Measurements from ENCODE around the gene KIRREL3.

The KIRREL3 gene

DNA sequence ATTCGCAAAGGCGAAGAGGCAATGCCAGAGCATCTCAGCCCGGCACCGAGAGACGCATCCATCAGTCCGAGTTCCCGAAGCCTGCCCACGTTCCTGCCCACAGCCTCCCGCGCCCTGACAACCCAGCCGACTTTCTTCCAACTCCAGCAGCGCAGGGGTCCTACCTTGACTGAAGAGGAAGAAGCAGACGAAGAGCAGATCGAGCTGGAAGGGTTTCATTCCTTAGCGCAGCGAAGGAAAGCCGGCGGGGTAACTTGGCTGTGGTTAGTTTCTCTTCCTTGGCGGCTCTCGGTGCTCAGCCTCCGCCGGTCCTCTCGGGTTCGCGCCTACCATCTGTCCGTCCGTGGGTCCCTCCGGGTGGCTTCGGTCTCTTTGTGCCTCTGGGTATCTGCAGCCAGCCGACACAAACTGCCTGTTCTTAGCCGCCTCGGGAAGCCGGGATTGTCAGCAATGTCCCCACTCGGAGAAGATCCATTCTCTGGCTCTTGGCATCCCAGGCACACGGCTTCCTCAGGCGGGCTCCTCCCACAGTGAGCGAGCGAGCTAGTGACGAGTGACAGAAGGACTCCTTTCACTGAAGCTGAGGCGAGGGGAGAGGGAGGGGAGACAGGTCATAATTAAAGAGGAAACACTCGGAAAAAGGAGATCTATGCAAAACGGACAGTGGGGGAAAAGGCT lies at the start of gene KIRREL3:
KIRREL3 (minus strand) TSS at position 480 of the 678 bp plus-strand sequence.
- DNase-seq (ENCODE audit: low read depth) = no peak

DNA sequence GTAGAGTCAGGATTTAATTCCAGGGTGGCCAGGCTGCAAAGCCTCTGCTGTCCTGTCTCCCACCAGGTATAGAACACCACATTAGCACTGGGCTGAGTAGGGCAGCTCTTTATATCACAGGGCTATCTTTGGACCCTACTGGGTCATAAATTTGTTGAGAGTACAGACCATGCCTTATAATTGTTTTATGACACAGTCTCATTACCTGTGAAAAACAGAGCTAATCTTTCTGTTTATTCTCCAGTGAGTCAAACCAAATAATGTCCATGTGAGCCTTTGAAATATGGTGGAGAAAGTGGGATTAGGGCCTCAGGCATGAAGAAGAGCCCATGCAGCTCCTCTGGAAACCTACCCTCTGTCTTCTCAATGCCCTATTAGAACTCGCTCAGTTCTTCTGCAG lies 49.6 kb upstream of the KIRREL3 start:
- no peak for DNase-seq (ENCODE audit: low read depth)

DNA sequence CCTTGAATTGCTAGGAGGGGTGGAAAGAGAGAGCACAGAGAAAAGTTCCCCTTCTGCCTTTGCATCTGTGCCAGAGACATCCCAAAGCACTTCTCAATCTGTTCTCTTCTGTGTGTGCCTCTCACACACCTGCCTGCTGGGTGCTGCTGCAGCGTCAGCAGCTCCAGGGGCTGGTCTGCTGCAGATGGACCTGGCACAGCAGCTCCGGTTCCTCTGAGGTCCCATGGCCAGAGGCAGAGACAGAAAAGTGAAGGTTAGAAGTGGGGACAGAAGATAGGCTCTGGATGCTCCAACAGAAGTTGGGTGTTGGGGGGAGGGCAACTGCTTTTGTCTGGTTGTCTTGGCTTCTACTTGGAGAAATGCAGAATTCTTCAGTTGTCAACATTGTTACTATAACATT lies 48.9 kb upstream of the KIRREL3 start:
- DNase-seq (ENCODE audit: low read depth) = no peak

DNA sequence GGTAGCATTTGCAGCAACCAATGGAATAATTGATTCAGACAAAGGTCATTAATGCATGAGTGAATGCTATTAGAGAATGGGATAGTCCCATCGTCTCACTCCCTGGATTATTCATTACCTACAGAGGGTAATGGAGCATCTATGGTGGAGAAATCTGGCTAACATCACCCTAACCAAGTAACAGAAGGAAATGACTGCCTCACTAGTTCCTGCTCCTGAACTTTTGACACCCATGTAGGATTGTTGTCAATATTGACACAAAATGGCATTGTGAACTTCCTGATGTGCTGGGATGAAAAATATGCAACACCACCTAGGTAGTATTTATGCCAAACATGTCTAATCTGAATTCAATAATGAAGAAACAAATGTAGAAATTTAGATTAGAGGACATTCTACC lies 44.0 kb upstream of the KIRREL3 start:
- DNase-seq (ENCODE audit: low read depth) = no peak

DNA sequence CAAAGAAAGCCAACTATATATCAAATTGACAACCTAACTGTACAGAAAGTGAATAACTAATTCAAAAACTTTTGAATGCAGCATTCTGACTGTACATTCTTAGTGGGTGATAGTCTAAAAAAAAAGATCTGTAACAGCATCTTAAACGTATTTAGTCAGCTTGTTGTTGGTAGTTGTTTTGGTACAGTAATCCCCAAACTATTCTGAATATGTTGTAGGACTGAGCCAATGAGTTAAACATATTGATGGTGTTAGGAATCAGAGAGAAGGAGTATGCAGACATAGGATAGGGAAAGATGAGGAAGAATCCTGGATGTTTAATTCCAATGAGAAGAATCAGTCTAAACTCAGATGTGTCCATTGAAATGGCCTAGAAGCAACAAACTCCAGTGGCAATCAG lies 41.9 kb upstream of the KIRREL3 start:
- DNase-seq (ENCODE audit: low read depth) = no peak

DNA sequence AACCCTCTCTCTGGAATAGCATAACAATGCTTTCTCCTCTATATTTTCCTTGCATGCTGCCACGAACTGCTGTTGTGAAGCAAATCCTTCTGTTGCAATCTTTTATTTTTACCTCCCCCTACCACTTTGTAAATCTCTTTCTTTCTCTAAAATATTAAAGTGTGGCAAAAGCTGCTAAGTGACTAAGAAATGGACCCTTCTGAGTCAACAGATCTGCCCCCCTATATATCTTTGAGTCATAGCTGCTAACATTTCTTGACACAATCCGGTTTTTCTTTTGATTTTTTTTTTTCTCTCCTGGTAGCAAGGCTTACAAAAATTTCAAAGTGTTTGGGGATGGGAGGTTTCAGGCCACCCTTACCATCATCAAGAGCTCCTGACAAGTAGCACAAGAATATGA lies 39.0 kb upstream of the KIRREL3 start:
- no peak for DNase-seq (ENCODE audit: low read depth)

DNA sequence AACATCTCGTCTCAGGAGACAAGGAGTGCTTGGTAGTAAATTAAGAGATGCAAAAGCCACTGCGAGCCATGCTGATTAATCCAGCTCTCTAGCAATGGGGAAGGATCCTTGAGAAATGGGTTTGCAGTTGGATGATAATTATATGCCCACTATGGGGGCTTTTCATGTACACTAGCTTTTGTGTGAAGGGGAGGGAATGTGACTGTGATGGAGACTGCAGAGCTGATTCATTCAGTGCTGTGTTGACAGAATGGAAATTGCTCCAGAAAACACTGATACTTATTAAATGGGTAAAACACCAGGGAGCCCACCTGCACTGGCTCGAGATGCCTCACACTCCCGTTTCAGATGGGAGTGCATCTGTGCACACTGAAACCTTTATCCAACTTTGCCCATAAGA lies 37.0 kb upstream of the KIRREL3 start:
- no peak for DNase-seq (ENCODE audit: low read depth)

DNA sequence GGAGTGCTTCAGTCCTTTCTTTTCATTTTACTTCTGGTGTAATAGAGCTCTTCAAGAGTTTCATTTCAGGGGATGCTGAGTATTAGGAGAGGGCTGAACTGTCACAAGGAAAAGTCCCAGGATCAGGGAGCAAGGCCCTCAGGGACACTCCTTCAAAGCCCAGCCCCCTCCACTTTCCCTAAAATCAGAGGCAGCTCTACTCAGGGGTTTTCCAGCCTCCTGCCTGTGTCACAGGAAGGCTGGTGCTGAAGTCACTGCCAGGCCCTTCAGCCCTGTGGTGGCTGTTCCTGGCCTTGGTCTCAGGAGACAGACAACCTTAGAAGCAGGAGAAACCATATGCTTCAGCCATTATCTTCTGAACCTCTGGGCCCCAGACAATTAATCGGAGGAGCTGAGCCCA lies 36.4 kb upstream of the KIRREL3 start:
- no peak for DNase-seq (ENCODE audit: low read depth)

DNA sequence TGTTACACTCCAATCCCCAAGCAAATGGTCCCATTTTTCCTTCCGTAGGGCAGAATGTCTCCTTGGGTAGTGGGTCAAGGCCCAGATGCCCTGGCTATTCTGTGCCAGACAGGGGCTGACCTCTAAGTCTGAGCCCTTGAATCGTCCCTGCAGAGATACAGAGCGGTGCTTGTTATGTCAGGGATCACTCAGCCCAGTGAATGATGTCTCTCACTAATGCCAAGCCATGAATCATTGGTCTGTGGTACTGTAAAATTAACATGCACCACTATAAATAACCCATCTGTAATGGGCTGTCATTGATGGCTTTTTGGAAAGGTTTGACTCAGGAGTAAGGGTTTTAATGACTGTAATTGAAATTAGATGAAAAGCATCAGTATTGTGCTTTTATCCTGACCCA lies 35.3 kb upstream of the KIRREL3 start:
- no peak for DNase-seq (ENCODE audit: low read depth)

DNA sequence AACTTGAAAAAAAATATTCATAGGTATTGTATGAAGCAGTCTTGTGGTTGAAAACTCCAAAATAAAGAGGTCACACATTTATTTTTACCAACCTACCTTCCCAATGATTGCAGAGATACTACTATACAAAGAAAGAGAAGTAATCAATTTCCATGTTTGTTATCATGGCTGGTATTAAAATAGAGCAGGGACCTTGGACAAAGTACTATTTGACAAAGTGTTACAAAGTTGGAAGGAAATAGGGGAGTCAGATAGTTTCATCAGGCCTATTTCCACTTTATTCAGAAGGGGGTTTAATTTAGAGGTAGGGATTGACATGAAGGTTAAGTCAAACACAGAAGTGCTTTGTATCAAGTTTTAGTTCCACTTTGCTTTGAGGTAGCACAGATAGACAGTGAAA lies 34.4 kb upstream of the KIRREL3 start:
- no peak for DNase-seq (ENCODE audit: low read depth)

DNA sequence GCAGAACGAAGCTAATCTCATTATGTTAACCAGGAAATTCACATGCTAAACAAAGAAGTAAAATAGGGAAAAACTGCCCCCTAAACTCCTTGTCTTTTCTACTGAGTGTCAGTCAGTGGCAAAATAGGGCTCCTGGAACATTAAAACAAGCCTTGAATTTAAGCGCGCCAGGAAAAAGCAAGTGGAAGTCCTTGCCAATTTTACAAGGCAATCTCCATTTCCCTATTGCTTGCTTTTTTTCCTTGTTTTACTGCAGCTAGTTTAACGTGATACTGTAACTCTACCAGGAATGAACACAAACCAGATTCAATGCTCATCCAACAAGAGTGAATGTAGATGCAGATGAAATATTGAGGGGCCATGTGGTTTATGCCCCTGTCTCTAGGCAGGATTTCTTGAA lies 28.1 kb upstream of the KIRREL3 start:
- DNase-seq (ENCODE audit: low read depth) = no peak

DNA sequence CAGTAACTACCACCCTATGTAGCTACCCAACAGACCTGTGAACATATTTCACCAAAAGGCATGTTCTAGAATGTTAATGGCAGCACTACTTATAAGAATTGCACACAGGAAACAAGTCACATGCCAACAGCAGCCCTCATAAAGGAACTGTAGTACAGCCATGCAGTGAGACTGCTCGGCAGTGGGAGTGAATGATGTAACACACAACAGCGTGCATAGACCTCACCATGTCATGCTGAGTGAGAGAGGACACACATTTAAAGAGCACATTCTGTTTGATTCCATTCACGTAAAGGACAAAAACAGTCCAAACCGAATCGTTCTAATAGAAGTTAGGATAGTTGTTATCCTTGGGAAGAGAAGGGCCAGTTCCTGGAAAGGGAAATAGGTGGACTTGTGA lies 27.2 kb upstream of the KIRREL3 start:
- no peak for DNase-seq (ENCODE audit: low read depth)

DNA sequence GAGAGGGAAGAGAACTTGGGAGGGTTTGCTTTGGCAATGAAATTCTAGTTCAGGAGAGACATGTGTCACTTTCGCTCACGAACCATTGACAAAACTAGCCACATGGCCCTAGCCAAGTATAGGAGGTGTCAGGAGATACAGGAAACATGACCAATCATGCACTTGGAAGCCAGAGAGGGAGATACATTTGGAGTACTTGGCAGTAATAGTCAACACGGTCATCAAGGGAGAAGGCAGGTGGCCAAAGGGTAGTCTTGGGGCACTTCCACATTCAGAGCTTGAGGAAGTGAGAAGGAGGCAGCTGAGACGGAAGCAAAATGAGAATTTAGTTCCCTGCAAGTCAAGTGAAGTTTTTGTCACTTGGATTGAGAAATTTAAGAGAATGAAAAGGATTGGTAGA lies 26.4 kb upstream of the KIRREL3 start:
- no peak for DNase-seq (ENCODE audit: low read depth)

DNA sequence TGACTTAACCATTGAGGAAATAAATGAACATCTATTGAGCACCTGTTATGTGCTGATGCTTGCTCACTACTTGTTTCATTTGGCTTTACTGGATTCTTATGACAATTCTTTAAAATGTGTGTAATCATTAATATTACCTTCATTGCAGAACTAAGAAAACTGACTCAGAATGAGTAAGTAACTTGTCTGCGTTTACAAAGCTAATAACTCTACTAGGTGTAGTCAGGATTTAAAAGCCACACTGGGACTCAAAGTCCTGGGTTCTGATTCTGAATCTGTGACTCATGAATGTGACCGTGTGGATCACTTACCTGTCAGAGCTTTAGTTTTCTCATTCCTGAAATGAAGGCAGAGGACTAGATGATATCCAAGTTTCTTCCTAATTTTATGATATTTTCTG lies 23.4 kb upstream of the KIRREL3 start:
- DNase-seq (ENCODE audit: low read depth) = no peak

DNA sequence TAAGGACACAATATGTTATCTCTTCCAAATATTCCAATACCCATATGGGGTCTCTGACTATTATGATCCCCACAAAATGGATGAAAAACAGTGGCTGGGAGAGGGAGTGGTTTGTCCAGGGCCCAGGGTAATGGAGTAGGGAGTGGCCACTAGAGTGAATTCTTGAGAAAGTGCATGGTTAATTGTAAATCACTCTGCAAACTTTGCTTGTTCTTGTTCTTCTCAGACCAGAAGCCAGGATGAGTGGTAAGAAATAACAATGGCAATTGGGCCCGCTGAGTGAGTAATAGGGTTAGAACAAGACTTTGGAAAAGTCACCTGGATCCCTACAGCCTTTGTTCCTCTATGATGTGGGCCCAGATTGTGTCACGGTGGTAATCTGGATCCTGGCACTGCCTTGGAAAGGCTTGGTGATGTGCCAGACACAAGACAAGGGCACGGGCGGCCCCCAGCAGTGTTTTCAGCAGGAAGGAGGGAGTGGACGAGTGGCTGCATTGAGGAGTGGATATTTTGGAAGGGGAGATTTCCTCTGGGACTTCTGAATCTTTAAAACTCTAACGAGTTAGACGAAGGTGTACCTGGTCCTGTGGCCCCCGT lies 18.2 kb upstream of the KIRREL3 start:
- DNase-seq (ENCODE audit: low read depth) = no peak

DNA sequence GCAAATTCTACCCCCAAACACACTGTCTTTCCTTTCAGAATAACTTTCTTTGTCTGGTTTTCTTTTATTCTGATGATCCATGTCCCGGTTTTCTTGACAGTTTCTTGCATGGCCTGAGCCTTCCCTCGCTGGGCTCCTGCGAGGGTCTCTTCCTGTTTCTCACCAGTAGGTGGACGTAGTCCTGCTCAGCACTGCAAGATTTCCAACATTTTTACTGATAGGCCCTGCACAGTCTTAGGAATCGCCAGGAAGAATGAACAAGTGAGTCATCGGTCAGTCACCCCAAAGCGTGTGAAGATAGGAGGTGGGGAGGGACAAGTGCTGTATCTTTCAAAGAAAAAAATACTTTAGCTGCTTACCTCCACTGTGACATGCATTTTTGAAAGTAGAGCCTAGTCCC lies 16.9 kb upstream of the KIRREL3 start:
- DNase-seq (ENCODE audit: low read depth) = no peak

DNA sequence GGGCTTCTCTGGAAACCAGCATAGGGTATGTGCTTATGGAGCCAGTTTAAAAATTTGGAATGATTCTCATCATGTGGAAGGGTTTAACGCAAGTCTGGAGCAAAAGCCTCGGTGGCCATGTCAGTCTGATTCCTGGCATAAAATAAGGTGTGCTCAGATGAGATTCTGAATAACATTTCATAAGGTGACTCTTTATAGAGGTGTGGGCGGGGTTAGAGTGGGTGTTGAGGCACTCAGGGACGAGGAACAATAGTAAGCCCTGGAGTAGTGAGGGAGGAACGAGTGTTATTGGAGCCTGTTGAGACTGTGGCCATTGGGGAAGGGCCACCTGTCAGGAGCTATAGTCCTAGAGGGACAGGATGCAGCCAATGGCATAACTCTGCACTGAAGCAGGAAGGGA lies 13.0 kb upstream of the KIRREL3 start:
- DNase-seq (ENCODE audit: low read depth) = no peak

DNA sequence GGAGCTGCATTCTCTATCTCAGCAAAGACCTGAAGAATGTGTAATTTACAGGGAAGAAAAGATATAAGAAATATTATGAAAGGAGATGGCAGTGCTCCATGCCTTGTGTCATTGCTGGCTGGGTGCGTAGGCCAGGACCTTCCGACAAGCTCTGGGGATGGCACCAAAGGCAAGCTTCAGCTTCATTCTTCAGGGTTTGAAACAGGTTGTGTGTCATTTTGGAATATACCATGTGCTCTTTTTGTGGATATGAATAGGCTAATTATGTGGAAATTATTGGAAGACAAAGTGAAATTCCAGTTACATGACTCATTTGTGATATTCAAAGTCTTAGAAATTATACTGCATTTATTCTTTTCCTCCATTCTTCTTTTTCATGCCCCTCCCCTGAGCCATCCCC lies 5.7 kb upstream of the KIRREL3 start:
- no peak for DNase-seq (ENCODE audit: low read depth)

DNA sequence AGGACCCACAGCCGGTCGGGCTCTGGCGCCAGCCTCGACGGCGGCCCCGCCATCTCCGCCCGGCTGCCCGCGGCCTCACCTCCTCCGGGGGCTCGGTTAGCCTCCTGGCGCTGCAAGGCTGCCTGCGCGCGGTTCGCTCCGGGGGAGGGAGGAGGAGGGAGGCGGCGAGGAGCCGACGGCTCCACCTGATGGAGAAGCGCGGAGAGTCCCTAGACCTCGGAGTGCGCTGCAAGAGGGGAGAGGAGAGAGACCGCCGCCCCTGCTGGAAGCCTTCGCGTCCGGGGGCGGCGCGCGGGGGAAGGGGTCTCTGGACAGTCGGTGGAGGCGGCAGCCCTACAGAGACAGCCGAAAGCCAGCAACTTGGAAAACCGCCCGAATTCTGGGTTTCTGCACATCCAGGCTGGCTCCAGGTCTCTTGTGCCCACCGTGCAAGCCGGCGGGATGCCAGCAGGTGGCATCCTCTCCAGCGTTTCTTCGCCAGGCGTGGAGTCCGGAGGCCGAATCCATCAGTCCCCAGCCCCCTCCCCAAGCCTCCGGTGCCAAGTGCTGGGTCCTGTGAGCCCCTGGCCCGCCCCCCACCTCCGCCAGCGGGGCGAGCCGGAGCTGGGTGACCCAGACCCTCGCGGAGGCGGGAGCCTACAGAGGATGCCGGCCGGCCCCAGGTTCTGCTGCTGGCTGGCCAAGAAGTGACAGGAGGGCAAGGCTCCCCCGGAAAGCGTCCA lies 2.9 kb upstream of the KIRREL3 start:
- no peak for DNase-seq (ENCODE audit: low read depth)

DNA sequence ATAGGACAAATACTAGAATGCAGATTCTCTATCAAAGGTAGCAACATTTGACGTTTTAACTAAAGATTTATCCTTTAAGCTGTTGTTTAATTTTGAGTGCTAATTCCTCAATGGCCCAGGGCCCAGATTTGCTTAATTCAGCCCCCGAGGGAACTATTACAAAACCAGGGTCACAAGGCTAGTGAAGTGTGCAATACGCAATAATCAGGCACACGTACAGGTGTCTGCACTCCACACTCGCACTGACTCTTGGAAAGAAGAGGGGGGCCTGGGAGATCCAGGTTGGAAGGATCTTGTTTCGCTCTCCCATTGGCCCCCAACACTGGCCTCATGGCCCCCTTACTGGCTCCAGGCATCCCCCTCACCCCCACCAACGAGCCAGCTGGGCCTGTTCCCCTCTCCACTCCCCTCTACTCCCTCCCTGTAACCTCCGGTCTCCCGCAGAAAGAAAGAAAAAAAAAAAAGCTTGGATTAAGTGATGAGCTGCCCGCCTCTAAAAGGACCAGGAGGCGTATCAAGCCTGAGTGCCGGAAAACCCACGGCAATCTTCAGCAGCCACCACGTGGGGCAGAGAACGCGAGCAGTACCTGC lies 2.2 kb upstream of the KIRREL3 start:
- no peak for DNase-seq (ENCODE audit: low read depth)

DNA sequence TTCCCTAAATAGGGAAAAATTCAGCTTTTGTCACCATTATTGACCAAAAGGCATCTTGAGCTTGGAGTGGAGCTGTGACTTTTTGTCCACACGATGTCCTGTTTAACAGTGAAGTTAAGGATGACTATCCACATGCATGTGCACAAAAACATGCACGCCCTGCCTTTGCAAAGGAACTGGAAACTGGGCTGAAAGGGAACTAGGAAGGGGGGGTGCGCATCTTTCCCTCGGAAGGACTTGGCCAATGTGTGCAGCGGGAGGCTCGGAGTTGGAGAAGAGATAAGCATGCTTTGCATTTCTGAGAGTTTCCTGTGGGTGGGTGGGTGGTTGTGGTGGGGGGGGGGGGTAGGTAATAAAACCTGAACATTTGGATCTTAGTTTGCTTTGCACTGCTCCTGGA lies 411 bp upstream of the KIRREL3 start:
- no peak for DNase-seq (ENCODE audit: low read depth)

DNA sequence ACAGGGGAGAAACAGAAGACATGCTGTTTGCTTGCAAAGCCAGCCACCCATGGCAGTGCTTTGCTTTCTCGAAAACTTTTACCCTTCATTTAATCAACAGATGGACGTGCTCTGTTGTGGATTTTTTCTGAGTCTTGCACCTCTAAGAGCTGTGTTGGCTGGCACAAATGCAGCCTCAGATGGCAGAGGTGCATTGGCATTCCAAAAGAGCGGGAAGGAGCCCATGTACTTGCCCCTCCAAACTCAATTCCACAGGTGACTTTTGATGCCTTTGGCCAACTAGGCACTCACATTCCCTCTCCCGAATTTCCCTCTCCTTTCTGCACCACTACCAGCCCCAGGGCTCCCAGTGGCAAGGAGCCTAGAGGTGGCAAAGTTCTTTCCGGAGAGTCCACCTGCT lies 1.2 kb downstream of the KIRREL3 start:
- DNase-seq (ENCODE audit: low read depth) = no peak

DNA sequence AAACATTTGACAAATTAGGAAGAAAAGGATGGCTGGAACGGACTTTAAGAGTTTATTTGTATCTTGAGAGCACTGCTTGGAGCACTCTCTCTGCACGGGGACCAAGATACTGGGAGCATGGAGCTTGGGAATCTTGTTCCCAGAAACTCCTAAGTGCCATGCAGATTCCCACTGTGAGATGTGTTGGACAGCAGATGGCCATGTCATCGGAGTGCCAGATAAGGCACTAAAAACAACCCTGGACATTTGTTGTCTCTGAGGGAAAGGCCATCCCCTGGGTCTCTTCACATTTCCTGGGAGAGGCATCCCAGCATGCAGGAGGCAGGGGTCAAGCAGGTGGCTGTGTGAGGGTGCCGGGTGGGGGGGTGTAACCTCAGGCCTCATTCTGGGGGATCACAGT lies 2.9 kb downstream of the KIRREL3 start:
- DNase-seq (ENCODE audit: low read depth) = no peak

Data from activated T-helper 1 cell treated with Interleukin-2 at 50 U/mL for 16 hours (primary cell).